Natural killer cell treated with Interleukin-12 subunit alpha and Interleukin-12 subunit beta and Interleukin-15 and Interleukin-18, amount 100 ng/mL, for 72 hours (primary cell): ENCODE measurements around the gene NAV2. TPM values are rescaled to one million over a fixed set of nuclear protein-coding genes. Genes with fewer than 3 reads are reported as not detected.
"Not testable (repeated sequence)": the region's sequence is repeated elsewhere in the genome, so short reads cannot be mapped to it uniquely, and the experiment has no call there.

ENCODE experiments used
- ATAC-seq, 2 donors: fragments of 150-1000 bp; cut with Tn5 transposase in 1 of 2; sonication (Bioruptor Pico), chemical (Tn5 transposase) in 1 of 2; 2 replicates each; pipeline ENCODE4 v1.10.0; 2021
- DNase-seq: peaks from one replicate; pipeline ENCODE4 v3.0.0; 2022; ENCODE audit warnings: low spot score
- H3K27ac Mint-ChIP-seq, 2 donors: 1 replicate in 1 of 2; 2 replicates in 1 of 2; pipeline ENCODE4 v1.8.0; 2022; ENCODE audit warnings: mixed read lengths in 2 of 2, mild to moderate bottlenecking in 1 of 2, moderate library complexity in 1 of 2
- H3K27me3 Mint-ChIP-seq, 2 donors: 1 replicate in 1 of 2; 2 replicates in 1 of 2; pipeline ENCODE4 v1.8.0; 2022; ENCODE audit warnings: mixed read lengths in 2 of 2
- H3K36me3 Mint-ChIP-seq: one replicate; pipeline ENCODE4 v1.8.0; 2022; ENCODE audit warnings: mixed read lengths
- H3K4me1 Mint-ChIP-seq, 2 donors: 1 replicate in 1 of 2; 2 replicates in 1 of 2; pipeline ENCODE4 v1.8.0; 2022; ENCODE audit warnings: low read depth in 2 of 2, mixed read lengths in 2 of 2, mild to moderate bottlenecking in 1 of 2
- H3K4me3 Mint-ChIP-seq: one replicate; pipeline ENCODE4 v1.8.0; 2022; ENCODE audit warnings: mixed read lengths
- H3K9me3 Mint-ChIP-seq: 2 replicates; pipeline ENCODE4 v1.8.0; 2022; ENCODE audit warnings: mixed read lengths
- total RNA-seq, 2 donors: library from RNA; stranded (reverse); gene quantifications; one replicate each; pipeline ENCODE4 v1.2.3, GENCODE V29; 2022

Gene NAV2
- total RNA-seq, 2 donors from 2014 or later = 0.31 to 0.67 TPM

GRCh38 chr11:19953909-19954308 lies 241.3 kb downstream of the NAV2 start:
- Mint-ChIP-seq H3K4me1 (peaks cover 7 to 12% of the 10 kb centered on the region in 2 donors), H3K4me3 (no peak overlapping the region), H3K27ac (no peak overlapping the region), H3K9me3 (no peaks in the 10 kb centered on the region), H3K27me3 (peaks cover 37 to 64% of the 10 kb centered on the region in 2 donors), H3K36me3 (no peaks in the 10 kb centered on the region)
- DNase-seq = no peak
- no peak for ATAC-seq

- no peak overlapping the region for H3K27ac Mint-ChIP-seq
- no peaks in the 10 kb centered on the region for H3K9me3 Mint-ChIP-seq
- peaks cover 41 to 59% of the 10 kb centered on the region in 2 donors for H3K27me3 Mint-ChIP-seq
- H3K4me1 Mint-ChIP-seq = peaks cover 7 to 12% of the 10 kb centered on the region in 2 donors
- DNase-seq (no peak), ATAC-seq (no peak)
- no peak overlapping the region for H3K4me3 Mint-ChIP-seq
- H3K36me3 Mint-ChIP-seq = no peaks in the 10 kb centered on the region
Measured at GRCh38 chr11:19954899-19955298, 242.3 kb downstream of the NAV2 start.

GRCh38 chr11:19955660-19956059 lies 243.0 kb downstream of the NAV2 start:
- peaks cover 7 to 12% of the 10 kb centered on the region in 2 donors for H3K4me1 Mint-ChIP-seq
- ATAC-seq (no peak), DNase-seq (no peak)
- no peaks in the 10 kb centered on the region for H3K36me3 Mint-ChIP-seq
- H3K9me3 Mint-ChIP-seq = no peaks in the 10 kb centered on the region
- no peak overlapping the region for H3K27ac Mint-ChIP-seq
- peaks cover 41 to 59% of the 10 kb centered on the region in 2 donors for H3K27me3 Mint-ChIP-seq
- H3K4me3 Mint-ChIP-seq = no peak overlapping the region

DNA sequence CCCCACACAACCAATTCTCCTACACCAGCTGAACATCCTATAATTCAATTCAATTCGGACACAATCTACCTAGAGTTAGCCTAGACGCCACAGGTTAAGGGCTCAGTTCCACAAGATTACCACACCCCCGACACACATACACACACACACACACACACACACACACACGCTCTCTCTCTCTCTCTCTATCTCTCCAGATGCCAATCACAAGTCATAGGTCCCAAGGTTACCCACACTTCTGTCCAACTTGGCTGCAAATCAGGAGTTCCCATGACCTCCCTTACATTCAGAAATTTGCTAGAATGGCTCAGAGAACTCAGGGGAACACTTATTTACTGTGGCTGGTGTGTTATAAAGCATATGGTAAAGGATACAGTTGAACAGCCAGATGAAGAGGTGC lies 243.6 kb downstream of the NAV2 start:
- Mint-ChIP-seq H3K9me3 (no peaks in the 10 kb centered on the region), H3K27ac (no peak overlapping the region), H3K36me3 (no peaks in the 10 kb centered on the region), H3K4me1 (peaks cover 7 to 12% of the 10 kb centered on the region in 2 donors), H3K27me3 (peaks cover 44 to 59% of the 10 kb centered on the region in 2 donors), H3K4me3 (no peak overlapping the region)
- no peak for ATAC-seq
- no peak for DNase-seq

DNA sequence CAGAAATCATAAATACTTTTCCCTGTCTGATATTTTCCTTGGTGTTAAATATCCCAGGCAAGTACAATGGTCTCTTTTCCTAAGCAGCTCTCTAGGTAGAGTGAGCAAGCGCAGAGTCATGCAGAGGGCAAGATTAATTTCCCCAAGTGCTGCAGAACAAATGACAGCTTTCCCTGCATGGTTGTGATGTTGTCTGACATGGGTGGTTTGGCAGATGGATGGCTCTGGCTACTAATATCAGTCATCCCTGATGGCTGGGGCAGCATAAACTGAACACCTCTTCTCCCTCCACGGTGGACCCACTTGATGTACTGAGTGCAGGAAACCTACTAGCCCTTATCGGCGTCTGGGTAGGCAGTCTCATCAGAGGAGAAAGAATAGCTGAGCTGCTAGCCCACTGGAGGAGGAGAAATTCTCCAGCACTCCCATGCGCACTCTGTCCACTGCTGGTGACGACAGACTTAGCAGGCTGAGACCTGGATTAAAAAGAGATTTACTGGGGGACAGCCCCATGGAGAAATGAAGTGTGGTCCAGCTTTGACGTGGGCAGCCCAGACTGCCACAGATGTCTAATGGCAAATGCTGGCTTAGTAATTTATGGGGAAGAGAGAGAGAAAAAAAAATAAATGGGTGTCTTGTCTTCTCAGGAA lies 244.8 kb downstream of the NAV2 start:
- no peak overlapping the region for H3K4me3 Mint-ChIP-seq
- H3K9me3 Mint-ChIP-seq = no peaks in the 10 kb centered on the region
- DNase-seq = no peak
- H3K36me3 Mint-ChIP-seq = no peaks in the 10 kb centered on the region
- H3K4me1 Mint-ChIP-seq = peaks cover 0 to 7% of the 10 kb centered on the region in 2 donors
- no peak for ATAC-seq
- H3K27ac Mint-ChIP-seq = no peak overlapping the region
- peaks cover 46 to 54% of the 10 kb centered on the region in 2 donors for H3K27me3 Mint-ChIP-seq

GRCh38 chr11:19958204-19958603 lies 245.6 kb downstream of the NAV2 start:
- ATAC-seq (no peak), DNase-seq (no peak)
- Mint-ChIP-seq H3K4me3 (no peak overlapping the region), H3K27ac (no peak overlapping the region), H3K9me3 (no peaks in the 10 kb centered on the region), H3K4me1 (peaks cover 1 to 9% of the 10 kb centered on the region in 2 donors), H3K36me3 (no peaks in the 10 kb centered on the region), H3K27me3 (peaks cover 46 to 49% of the 10 kb centered on the region in 2 donors)

- H3K27ac Mint-ChIP-seq = no peak overlapping the region
- ATAC-seq (no peak), DNase-seq (no peak)
- no peaks in the 10 kb centered on the region for H3K9me3 Mint-ChIP-seq
- H3K36me3 Mint-ChIP-seq = no peaks in the 10 kb centered on the region
- peaks cover 39 to 47% of the 10 kb centered on the region in 2 donors for H3K27me3 Mint-ChIP-seq
- H3K4me1 Mint-ChIP-seq = peaks cover 11% of the 10 kb centered on the region in 2 donors
- H3K4me3 Mint-ChIP-seq = no peak overlapping the region
Measured at GRCh38 chr11:19959210-19959609, 246.6 kb downstream of the NAV2 start.

DNA sequence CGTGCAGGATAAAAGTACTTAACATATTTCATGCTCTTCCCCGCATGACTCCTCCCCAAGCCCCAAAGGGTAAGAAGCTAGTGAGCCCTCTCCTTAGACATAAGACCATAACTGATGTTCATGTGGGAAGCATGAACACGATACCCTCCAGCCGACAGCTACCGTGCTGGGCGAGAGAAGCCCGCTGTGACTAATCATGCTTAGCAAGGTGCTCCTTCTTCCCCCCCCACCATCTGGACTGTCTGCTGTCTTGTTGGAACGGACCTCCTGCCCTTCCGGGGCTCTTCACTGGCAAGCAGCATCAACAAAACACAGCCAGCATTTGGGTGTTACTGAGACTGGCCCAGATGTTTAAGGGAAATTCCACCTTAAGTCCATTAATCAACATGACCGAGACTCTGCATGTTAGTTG lies 247.0 kb downstream of the NAV2 start:
- ATAC-seq = no peak
- H3K9me3 Mint-ChIP-seq = no peaks in the 10 kb centered on the region
- peaks cover 12 to 13% of the 10 kb centered on the region in 2 donors for H3K4me1 Mint-ChIP-seq
- H3K27ac Mint-ChIP-seq = no peak overlapping the region
- peaks cover 36 to 45% of the 10 kb centered on the region in 2 donors for H3K27me3 Mint-ChIP-seq
- DNase-seq = no peak
- no peaks in the 10 kb centered on the region for H3K36me3 Mint-ChIP-seq
- H3K4me3 Mint-ChIP-seq = no peak overlapping the region

GRCh38 chr11:19960410-19960809 lies 247.8 kb downstream of the NAV2 start:
- peaks cover 35 to 48% of the 10 kb centered on the region in 2 donors for H3K27me3 Mint-ChIP-seq
- H3K27ac Mint-ChIP-seq, H3K36me3 Mint-ChIP-seq, H3K4me3 Mint-ChIP-seq, H3K9me3 Mint-ChIP-seq, DNase-seq, ATAC-seq: not testable (repeated sequence)
- peaks cover 17 to 20% of the 10 kb centered on the region in 2 donors for H3K4me1 Mint-ChIP-seq

- H3K27me3 Mint-ChIP-seq = peaks cover 34 to 47% of the 10 kb centered on the region in 2 donors
- no peaks in the 10 kb centered on the region for H3K36me3 Mint-ChIP-seq
- no peak overlapping the region for H3K27ac Mint-ChIP-seq
- H3K4me1 Mint-ChIP-seq = peaks cover 22 to 23% of the 10 kb centered on the region in 2 donors
- H3K9me3 Mint-ChIP-seq = no peaks in the 10 kb centered on the region
- H3K4me3 Mint-ChIP-seq = no peak overlapping the region
- DNase-seq = no peak
- no peak for ATAC-seq
Measured at GRCh38 chr11:19961225-19961624, 248.6 kb downstream of the NAV2 start.

DNA sequence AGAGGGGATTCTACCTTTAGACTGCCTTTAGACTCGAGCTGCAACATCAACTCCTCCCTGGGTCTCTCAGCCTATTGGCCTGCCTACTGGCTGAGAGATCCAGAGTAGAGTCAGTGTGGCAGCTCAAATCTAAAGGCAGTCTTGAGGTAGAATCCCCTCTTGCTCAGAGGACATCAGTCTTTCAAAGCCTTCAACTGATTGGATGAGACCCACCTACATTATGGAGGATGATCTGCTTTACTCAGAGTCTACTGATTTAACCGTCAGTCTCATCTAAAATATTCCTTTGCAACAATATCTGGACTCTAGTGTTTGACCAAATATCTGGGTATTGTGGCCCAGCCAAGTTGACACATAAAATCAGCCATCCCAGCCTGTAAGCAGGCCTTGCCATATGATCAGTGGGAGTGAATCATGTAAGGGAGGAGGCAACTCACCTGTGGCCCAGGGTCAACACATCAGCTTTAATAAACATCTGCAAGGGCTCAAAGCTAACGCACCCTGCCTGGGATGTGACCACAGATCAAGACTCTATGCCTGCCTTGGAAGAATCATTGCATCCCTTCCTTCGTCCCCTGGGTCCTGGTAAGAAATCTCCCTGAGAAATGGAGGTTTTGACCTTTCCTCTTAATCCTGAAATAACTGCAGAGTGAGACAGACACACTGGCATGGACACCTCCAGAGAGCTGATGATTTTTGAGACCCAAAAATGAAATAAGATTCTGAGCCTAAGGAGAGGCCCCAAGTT lies 249.6 kb downstream of the NAV2 start:
- ATAC-seq = no peak
- H3K27me3 Mint-ChIP-seq = peaks cover 36 to 50% of the 10 kb centered on the region in 2 donors
- no peak for DNase-seq

GRCh38 chr11:19962801-19963175 lies 250.2 kb downstream of the NAV2 start:
- Mint-ChIP-seq H3K36me3 (no peaks in the 10 kb centered on the region), H3K27ac (no peak overlapping the region), H3K4me1 (peaks cover 28 to 29% of the 10 kb centered on the region in 2 donors), H3K27me3 (peaks cover 37 to 48% of the 10 kb centered on the region in 2 donors), H3K4me3 (no peak overlapping the region), H3K9me3 (no peaks in the 10 kb centered on the region)
- ATAC-seq = no peak
- DNase-seq = no peak

More for the DNA sequence above, 249.6 kb downstream of the NAV2 start:
- no peaks in the 10 kb centered on the region for H3K36me3 Mint-ChIP-seq
- H3K4me3 Mint-ChIP-seq = no peak overlapping the region
- no peak overlapping the region for H3K27ac Mint-ChIP-seq
- H3K4me1 Mint-ChIP-seq = peaks cover 28 to 29% of the 10 kb centered on the region in 2 donors
- H3K9me3 Mint-ChIP-seq = no peaks in the 10 kb centered on the region

- no peak for DNase-seq
- peak overlapping the region; percentile 44 for H3K4me3 Mint-ChIP-seq
- peak; percentile 48 to 58 for ATAC-seq
- H3K9me3 Mint-ChIP-seq = no peaks in the 10 kb centered on the region
- H3K36me3 Mint-ChIP-seq = no peaks in the 10 kb centered on the region
- H3K27ac Mint-ChIP-seq = no peak overlapping the region
- peaks cover 34 to 44% of the 10 kb centered on the region in 2 donors for H3K27me3 Mint-ChIP-seq
- H3K4me1 Mint-ChIP-seq = peaks cover 28 to 29% of the 10 kb centered on the region in 2 donors
Measured at GRCh38 chr11:19963697-19964387, 251.2 kb downstream of the NAV2 start.

GRCh38 chr11:19966441-19966840 lies 253.8 kb downstream of the NAV2 start:
- Mint-ChIP-seq H3K27me3 (peaks cover 37 to 42% of the 10 kb centered on the region in 2 donors), H3K4me1 (peaks cover 52% of the 10 kb centered on the region in 2 donors), H3K9me3 (no peaks in the 10 kb centered on the region), H3K4me3 (no peak overlapping the region), H3K36me3 (no peaks in the 10 kb centered on the region), H3K27ac (no peak overlapping the region)
- DNase-seq (no peak), ATAC-seq (no peak)
